ENCODE measurements around the gene NELFE.
A peak's percentile ranks its signal among the peaks of the same experiment; 100 is the strongest.

Gene NELFE

GRCh38 chr6:31972709-31973350, 14.1 kb upstream of the NELFE start:
- no peak for DNase-seq (ENCODE audit: low spot score)

- peak; percentile 96 for DNase-seq (ENCODE audit: low spot score)
Observed at GRCh38 chr6:31971993-31972708, 13.4 kb upstream of the NELFE start, which contains the start of gene DXO. DXO (minus strand) TSS chr6:31972138; CDS start chr6:31971675, 463 bp downstream.

GRCh38 chr6:31971279-31971992, 12.7 kb upstream of the NELFE start:
- DNase-seq (ENCODE audit: low spot score) = no peak

GRCh38 chr6:31970604-31971271, 12.0 kb upstream of the NELFE start:
- peak; percentile 24 for DNase-seq (ENCODE audit: low spot score)

GRCh38 chr6:31969712-31970603, 11.2 kb upstream of the NELFE start:
- no peak for DNase-seq (ENCODE audit: low spot score)

- no peak for DNase-seq (ENCODE audit: low spot score)
Observed at GRCh38 chr6:31968791-31969711, 10.3 kb upstream of the NELFE start.

GRCh38 chr6:31968326-31968725, 9.6 kb upstream of the NELFE start:
- no peak for DNase-seq (ENCODE audit: low spot score)

- no peak for DNase-seq (ENCODE audit: low spot score)
Observed at GRCh38 chr6:31967926-31968320, 9.2 kb upstream of the NELFE start.

GRCh38 chr6:31966997-31967925, 8.5 kb upstream of the NELFE start:
- DNase-seq (ENCODE audit: low spot score) = no peak

GRCh38 chr6:31966506-31966905, 7.7 kb upstream of the NELFE start:
- no peak for DNase-seq (ENCODE audit: low spot score)

- no peak for DNase-seq (ENCODE audit: low spot score)
Observed at GRCh38 chr6:31965700-31966099, 6.9 kb upstream of the NELFE start.

- no peak for DNase-seq (ENCODE audit: low spot score)
Observed at GRCh38 chr6:31963921-31964320, 5.2 kb upstream of the NELFE start.

- DNase-seq (ENCODE audit: low spot score) = no peak
Observed at GRCh38 chr6:31961616-31962015, 2.8 kb upstream of the NELFE start.

- no peak for DNase-seq (ENCODE audit: low spot score)
Observed at GRCh38 chr6:31958412-31958740, 395 bp downstream of the NELFE start.

GRCh38 chr6:31956796-31957195, 2.0 kb downstream of the NELFE start:
- no peak for DNase-seq (ENCODE audit: low spot score)

- no peak for DNase-seq (ENCODE audit: low spot score)
Observed at GRCh38 chr6:31954511-31954910, 4.3 kb downstream of the NELFE start.

- DNase-seq (ENCODE audit: low spot score) = no peak
Observed at GRCh38 chr6:31952890-31953289, 5.9 kb downstream of the NELFE start.

GRCh38 chr6:31952140-31952805, 6.5 kb downstream of the NELFE start:
- no peak for DNase-seq (ENCODE audit: low spot score)

Measured in SW480 (cell line).